Sciatic nerve (tissue), 2 donors: Measurements from ENCODE around the gene PPP6R2. TPM values are rescaled to one million over a fixed set of nuclear protein-coding genes. Genes with fewer than 3 reads are reported as not detected.

Experiments
- ATAC-seq: fragments of 200-7000 bp; cut with Tn5 transposase; one replicate; pipeline ENCODE4 v1.9.1; 2020; ENCODE audit warnings: mild to moderate bottlenecking, moderate library complexity
- DNase-seq: peaks from one replicate; pipeline ENCODE4 v3.0.0-alpha.2; 2020; ENCODE audit warnings: low spot score
- intact Hi-C: fragments of 100-400 bp; cut with DNase I; formaldehyde crosslinking; loops from one replicate; pipeline ENCODE4 v1.14.2; 2022
- total RNA-seq: library from RNA; stranded (reverse); fragmentation: NEBNext Ultra II Directional; extraction: Animal tissue kit (Norgen Biotek cat#: 25700); gene quantifications from one replicate; pipeline ENCODE4 v1.2.1, GENCODE V29; 2021
- donor health status: DM: no; HTN: no; CAD: no.
- donor health status: DM: no; HTN: no; CAD: no.

PPP6R2 gene
- total RNA-seq, 1 donor from 2014 or later, result 42.1 TPM

DNA sequence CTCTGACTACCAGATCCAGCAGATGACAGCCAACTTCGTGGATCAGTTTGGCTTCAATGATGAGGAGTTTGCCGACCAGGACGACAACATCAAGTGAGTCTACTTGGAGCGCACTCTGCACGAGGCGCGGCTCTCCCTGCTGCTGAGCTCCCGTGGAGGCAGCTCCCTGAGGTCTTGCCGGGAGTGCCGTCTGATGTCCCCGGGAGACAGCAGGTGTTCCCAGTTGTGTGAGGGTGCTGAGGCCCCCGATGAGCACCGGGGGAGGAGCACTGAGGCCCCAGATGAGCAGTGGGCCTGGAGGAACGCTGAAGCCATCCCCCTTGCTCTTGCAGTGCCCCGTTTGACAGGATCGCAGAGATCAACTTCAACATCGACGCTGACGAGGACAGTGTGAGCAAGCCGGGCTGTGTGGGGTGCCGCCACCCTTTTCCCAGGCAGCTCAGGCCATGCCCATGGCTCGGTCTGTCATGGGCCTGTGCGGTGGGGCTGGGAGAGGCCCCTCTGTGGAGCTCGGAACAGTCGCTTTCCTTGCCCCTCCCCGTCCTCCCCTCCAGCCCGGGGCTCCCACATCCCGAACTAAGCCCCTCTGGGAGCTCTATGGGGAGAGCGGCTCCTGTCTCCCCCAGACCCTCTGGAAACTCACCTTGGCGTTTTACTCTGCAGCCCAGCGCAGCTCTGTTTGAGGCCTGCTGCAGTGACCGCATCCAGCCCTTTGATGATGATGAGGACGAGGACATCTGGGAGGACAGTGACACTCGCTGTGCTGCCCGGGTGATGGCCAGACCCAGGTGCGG lies 94.6 kb downstream of the PPP6R2 start:
- intact Hi-C loops, result no loop called here
- DNase-seq (no peak), ATAC-seq (no peak)

DNA sequence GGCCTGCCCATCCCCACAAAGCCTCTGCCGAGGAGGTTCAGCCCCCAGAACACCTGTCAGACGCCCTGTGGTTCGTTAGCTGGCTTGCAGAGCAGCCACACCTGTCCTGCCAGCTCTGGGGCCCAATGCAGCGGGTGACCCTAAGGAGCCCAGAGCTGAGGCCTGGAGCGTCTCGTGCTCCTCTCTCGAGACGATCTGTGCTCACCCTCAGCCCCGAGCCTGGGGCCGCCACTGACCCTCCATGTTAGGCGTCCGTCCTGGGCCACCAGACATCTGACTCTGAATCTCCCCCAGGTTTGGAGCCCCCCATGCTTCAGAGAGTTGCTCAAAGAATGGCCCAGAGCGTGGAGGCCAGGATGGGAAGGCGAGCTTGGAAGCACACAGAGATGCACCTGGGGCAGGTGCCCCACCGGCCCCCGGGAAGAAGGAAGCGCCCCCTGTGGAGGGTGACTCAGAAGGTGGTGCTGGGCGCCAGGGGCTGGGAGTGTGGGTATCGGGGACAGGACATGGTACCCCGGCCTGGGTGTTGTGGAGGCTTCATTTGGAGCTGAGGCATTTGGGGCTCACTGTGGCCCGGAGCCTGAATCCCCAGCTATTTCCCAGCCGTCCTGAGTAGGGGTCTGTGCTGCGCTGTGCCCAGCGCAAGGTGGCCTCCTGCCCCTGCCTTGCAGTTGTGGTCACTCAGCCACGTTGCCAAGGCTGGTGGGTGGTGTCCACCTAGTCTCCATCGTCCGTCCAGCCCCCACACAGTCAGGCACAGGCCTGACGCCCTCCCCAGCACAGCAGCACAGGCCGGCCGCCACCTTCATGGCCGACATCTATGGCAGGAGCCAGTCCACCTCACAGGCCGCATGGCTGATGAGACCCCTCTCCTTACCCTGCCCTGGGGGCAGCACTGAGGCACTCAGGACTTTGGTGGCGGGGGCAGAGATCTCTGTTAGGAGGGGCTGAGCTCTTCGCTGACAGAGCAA lies 95.5 kb downstream of the PPP6R2 start:
- ATAC-seq (no peak), DNase-seq (no peak)
- intact Hi-C loops, result no loop called here

DNA sequence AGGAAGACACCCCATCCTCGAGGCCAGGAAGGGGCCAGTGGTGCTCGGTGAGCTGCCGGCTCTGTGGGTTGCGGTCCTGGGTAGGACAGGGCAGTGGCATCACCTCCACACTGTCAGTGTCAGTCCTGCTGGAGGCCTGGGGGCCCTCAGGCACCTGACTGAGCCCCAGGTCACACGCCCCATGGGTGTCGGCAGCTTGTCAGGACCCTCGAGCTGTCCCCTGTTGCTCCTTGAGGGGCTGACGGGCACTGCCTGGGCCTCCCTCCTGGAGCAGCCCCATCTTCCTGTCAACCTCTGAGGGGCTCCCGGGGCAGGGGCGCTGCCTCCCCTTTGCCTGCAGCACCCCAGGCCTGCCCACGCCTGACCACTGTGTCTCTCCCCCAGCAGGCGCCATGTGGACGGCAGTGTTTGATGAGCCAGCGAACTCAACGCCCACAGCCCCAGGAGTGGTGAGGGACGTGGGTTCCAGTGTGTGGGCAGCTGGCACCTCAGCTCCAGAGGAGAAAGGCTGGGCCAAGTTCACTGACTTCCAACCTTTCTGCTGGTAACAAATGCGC lies 96.3 kb downstream of the PPP6R2 start:
- intact Hi-C loops, result no loop called here
- DNase-seq, result no peak
- ATAC-seq, result no peak

DNA sequence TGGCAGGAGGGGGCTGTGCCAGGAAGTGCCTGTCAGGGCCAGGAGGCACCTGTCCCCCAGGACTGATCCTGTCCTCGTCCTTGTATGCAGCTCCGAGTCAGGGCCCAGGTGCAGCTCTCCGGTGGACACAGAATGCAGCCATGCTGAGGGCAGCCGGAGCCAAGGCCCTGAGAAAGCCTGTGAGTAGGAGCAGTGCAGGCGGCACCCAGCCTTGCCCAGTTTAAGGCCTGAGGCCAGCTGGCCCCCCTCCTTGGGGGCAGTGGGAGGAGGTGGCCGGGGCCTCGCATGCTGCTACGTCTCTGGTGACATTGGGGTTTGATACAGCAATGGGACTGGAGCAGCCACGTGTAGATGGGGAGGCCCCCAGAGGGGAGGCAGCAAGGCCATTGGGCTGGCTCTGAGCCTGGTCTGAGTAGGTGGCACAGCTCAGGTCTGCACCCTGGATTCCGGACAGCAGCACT lies 96.8 kb downstream of the PPP6R2 start:
- no peak for DNase-seq
- ATAC-seq, result no peak
- intact Hi-C loops, result no loop called here

DNA sequence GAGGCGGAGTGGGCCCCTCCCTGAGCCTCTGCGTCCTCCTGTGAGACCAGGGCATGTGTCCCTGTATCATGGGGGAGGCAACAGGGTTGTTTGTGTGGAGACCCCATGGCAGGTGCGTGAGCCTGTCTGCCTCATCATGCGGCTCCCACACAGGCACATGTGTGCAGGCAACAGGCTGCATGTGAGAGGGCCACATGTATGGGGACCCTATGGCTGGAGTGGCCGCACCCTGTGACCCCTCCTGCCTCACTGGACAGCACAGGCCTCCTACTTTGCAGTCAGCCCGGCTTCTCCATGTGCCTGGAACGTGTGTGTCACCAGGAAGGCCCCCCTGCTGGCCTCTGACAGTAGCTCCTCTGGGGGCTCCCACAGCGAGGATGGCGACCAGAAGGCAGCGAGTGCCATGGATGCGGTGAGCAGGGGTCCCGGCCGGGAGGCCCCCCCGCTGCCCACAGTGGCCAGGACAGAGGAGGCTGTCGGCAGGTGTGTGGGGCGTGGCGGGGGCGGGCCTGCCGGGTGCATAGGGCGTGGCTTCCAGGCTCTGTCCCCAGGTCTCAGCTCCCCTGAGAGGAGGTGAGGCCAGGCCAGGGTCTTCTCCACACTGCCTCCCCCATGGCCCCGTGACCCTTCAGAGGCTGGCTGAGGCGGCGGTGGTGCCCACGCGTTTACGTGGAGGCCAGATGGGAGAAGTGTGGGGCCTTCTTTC lies 97.6 kb downstream of the PPP6R2 start:
- no peak for ATAC-seq
- DNase-seq, result no peak
- intact Hi-C loops, result no loop called here

DNA sequence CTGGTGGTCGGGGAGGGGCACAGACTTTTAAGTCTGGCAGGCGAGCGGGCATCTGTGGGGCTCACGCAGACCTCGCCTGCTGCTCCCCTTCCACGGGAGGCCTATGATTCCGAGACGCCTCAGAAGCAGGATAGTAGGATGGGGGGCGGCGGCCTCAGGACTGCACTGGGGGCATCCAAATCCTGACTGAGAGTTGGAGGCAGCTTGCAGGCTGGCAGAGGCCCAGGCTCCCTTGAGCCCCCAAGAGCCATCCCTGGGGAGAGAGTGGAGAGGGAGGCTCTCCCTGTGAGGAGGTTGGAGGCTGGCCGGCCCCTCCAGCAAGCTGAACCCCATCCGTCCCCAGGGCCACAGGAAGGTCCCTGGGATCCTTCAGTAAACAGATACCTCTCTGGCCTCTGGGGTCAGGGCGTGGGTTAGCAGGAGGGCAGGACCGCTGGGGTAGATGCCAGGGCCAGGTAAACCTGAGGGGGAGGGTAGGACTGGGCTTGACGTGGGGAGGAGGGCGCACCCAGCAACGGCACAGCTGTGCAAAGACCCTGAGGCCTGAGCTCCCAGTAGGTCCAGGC lies 98.4 kb downstream of the PPP6R2 start:
- DNase-seq (no peak), ATAC-seq (no peak)
- intact Hi-C loops, result no loop called here

DNA sequence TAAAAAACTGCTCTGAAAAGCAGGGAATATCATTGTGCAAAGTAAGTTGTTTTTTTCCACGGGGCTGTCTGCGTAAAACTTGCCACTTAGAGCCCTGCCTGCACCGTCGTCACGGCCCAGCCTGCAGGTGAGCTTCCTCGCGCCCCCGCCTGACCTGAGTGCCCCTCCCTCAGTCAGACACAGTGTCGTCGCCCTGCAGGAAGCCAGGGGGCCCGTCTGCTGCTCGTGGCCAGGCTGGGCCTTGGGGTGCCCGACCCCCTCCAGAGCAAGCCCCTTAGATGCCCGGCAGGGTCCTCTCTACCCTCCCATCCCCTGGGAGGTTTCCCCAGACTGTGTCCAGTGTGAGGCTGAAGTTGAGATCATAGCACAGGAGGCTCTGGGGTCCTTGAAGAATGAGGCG lies 100.1 kb downstream of the PPP6R2 start:
- ATAC-seq (no peak), DNase-seq (no peak)

DNA sequence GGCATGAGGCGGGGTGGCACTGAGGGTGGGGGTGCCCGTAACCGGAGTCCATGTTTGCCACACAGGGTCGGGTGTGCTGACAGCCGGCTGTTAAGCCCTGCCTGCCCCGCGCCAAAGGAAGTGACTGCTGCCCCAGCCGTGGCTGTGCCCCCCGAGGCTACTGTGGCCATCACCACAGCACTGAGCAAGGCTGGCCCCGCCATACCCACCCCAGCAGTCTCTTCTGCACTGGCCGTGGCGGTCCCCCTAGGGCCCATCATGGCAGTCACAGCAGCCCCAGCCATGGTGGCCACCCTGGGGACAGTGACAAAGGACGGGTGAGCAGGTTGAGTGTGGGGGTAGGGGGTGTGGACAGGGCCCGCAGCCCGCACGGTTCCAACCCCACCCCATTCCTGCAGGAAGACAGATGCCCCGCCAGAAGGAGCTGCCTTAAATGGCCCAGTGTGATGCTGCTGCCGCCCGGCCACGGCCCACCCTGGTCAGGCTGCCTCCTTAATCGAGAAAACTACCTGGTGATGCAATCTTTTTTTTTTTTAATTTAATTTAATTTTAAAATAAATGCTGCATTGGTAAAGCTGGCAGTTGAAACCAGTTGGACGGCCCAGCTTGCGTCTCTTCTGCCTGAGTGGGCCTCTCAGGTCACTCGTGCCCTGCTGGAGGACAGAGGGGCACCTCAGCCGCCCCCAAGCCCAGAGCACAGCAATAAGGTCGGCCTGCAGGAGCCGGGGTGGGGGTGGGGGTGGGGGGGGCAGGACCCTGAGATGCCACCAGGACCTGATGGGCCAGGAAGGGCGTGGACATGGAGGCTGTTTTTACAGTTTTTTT lies 100.9 kb downstream of the PPP6R2 start:
- DNase-seq (no peak), ATAC-seq (peak; percentile 26)
- intact Hi-C loops, result no loop called here

More for the DNA sequence above, 100.1 kb downstream of the PPP6R2 start:
- intact Hi-C loops, result no loop called here

DNA sequence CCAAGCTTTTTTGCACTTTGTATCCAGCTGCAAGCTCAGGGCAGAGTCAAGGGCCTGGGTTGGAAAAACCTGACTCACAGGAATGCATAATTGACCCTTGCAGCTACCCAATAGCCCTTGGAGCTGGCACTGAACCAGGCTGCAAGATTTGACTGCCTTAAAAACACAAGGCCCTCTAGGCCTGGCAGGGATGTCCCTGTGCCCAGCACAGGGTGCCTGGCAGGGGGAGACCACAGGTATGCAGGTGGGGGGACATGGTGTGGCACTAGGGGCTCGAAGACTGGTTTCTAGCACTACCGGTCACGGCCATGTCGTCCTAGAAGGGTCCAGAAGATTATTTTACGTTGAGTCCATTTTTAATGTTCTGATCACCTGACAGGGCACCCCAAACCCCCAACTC lies 101.5 kb downstream of the PPP6R2 start:
- intact Hi-C loops, result no loop called here
- DNase-seq (no peak), ATAC-seq (peak; percentile 31)

DNA sequence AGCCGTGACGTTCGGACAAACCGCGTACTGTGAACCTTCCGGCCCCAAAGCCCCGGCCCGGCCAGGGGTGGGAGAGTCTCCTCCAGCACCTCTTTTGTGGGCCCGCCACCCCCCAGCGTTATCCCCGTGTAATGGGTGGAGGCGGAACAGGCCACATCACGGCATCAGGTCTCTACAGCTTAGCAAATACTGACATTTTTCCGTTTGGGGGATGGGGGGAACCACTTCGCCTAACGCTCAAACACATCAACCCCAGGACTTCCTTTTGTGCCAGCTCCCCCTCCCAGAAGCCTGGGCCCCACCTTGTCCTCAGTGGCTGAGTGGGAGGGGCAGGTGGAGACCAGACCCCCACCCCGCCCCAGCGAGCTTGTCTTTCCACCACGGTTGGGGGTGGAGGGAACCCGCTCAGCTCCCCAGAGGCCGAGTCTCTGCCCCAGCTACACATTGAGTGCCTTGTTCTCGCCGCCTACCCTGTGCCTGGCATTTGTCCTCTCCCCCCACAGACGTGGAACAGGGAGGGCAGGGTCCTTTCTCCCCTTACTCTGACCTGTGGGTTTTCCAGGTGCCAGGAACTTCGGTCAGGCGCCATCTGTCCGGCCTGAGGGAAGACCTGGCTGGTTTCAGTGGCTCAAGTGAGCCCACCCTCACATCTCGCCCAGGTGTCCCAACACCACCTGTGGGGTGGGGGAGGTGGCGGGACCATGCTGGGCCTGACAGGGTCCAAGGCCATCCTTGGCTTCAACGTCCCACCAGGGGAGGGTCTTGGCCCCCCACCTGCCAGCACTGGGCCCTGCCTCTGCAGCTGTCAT lies 102.1 kb downstream of the PPP6R2 start:
- intact Hi-C loops, result no loop called here
- ATAC-seq (peak; percentile 21), DNase-seq (no peak)

DNA sequence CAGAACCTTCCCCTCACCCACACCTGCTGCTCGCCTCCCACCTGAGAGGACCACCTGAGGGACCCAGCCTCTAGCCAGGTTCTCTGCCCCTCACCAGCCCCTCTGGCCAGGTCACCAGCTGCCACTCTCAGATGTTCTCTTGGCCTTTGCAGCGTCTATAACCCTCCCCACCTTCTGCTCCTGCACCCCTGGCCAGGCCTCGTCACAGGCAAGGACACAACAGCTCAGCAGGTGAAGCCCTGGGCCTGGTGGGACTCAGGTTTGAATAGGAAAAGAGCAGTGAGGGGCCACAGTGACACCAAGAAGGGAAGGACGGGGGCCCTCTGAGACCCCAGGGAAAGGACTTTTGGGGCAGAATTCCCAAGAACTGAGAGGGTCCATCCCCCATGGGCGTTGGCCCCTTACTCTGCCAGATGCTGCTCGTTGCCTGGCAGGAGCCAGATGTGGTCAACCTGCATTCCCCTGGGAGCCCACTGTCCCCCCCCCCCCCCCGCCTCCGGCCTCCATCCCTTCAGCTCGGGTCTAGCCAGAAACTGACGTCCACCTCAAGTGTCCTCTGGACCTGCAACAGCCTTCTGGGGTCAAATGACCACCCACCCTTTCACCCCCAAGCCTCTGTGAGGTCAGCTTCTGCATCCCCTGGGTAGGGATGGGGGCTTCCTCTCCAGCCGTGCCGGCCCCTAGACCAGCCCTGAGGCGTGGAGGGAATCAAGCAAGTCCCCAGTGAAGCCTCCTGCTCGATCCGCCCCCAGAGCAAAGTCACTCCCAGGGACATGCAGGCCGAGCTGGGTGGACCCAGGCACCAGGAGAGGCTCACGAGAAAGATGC lies 103.0 kb downstream of the PPP6R2 start:
- no peak for ATAC-seq
- no peak for DNase-seq
- intact Hi-C loops, result no loop called here

DNA sequence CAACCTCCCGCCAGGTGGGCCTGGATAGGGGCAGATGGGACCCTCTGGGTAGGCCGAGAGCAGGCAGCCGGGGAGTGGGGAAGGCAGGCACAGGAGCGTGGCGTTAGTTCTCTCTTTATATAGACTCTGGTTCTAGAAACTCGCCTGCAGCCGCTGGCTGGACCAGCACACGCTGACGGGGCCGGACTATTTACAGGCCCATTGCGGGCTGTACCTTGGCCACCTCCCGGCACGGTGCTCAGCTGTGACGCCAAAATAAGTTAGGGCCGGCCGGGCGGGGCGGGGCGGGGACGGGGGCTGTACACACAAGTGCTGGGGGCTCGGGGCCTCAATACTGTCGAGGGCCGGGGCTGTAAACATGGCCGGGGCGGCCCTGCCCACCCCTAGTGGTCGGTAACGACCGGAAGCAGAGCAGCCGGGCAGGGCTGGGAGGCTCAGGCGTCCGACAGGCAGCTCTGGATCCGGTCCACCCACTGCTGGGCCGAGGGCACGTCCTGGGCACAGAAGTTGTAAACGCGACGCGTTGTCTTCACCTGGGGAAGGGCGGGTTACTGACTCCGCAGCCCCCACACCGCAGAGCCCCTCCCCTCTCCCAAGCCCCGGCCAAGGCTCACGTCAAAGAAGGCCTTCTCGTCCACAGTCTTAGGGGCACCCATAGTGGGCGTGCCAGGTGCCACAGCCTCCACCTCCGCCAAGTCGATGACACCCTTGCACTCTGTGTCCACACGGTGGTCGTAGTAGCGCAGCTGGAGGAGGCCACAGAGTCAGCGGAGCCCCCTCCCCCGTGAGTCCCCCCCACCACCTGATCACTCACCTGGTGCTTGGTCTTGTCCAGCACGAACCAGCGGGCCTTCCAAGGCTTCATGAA lies 103.8 kb downstream of the PPP6R2 start:
- ATAC-seq, result no peak
- DNase-seq, result no peak
- intact Hi-C loops, result no loop called here

DNA sequence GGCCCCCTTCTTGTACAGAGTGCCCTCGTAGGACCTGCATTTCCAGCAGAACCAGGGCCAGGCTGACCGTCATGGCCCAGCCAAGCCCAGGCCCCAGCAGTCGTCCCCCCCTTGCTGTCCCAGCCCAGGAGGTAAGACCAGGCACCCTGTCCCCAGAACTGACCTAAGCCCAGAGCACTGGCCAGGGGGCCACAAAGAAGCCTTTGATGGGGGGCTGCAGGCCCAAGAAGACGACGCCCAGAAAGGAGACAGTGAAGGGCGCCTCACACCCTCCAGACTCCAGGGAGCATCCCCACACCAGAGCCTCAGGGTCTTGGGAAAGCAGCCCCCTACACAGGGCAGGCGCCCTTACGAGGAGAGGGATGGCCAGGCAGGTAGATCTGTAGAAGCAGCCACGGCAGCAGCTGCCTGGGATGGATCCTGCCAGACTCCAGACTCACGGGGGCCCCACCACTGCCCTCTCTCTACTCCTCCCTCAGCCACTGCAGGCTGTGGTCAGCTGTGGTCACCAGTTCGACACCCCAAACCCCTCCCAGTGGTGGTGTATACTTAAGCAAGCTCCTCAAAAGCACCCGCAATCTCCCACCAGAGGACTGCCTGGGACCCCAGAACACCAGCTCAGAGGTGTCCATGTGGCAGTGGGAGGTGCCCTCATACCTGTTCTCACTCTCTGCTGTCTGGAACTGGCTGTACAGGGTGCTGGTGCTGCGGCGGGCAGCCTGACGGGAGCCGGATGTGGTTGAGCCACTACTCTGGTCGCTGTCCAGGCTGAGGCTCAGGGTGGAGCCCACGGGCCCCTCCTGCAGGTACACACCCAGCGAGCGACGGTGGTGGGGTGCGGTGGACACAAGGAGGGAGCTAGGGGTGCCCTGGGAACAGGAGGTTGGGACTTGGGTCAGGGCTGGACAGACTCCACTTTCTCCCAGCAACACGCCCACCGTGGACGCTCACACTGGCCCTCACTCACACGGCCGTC lies 104.7 kb downstream of the PPP6R2 start:
- DNase-seq (no peak), ATAC-seq (no peak)
- intact Hi-C loops, result no loop called here

DNA sequence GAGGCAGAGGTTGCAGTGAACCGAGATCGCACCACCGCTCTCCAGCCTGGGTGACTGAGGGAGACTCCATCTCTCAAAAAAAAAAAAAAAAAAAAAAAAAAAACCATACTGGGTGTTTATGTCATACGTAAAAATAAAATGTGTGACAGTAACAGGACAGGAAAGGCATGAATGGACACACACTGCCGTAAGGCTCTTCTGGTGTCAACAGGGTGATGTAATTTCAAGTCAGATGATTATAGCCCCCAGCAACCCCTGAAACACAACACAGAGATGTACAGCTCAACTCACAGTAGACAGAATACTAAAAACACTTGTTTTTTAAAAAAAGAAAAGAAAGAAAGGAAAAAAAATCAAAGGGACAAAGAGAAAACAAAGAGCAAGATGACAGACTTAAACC lies 109.5 kb downstream of the PPP6R2 start:
- intact Hi-C loops, result no loop called here
- no peak for DNase-seq
- no peak for ATAC-seq
